Fibroblast of lung (primary cell): ENCODE data around the gene ATRX. TPM values are rescaled to one million over a fixed set of nuclear protein-coding genes. Genes with fewer than 3 reads are reported as not detected.

Source experiments
- DNase-seq, 2 donors: peaks; one replicate each; pipeline versions ENCODE4 v3.0.0 to v3.0.0-alpha.2; 2010; ENCODE audit warnings: low read depth in 2 of 2
- H2AFZ ChIP-seq: 2 replicates; pipeline ENCODE4 v1.5.1; 2012; ENCODE audit warnings: low read length, control low read depth, inconsistent platforms
- H3K27ac ChIP-seq: 2 replicates; pipeline ENCODE4 v1.5.1; 2011; ENCODE audit warnings: low read length, control low read depth; ENCODE audit not compliant: insufficient read depth
- H3K27me3 ChIP-seq: 2 replicates; pipeline ENCODE4 v1.5.1; 2011; ENCODE audit warnings: mild to moderate bottlenecking, low read length; ENCODE audit not compliant: control insufficient read depth, insufficient read depth
- H3K36me3 ChIP-seq: 2 replicates; pipeline ENCODE4 v1.5.1; 2011; ENCODE audit warnings: low read length; ENCODE audit not compliant: control insufficient read depth, insufficient read depth
- H3K4me1 ChIP-seq: 2 replicates; pipeline ENCODE4 v1.5.1; 2011; ENCODE audit warnings: low read length; ENCODE audit not compliant: control insufficient read depth, insufficient read depth; ENCODE audit errors: extremely low read depth
- H3K4me2 ChIP-seq: 2 replicates; pipeline ENCODE4 v1.5.1; 2011; ENCODE audit warnings: low read length, control low read depth; ENCODE audit not compliant: insufficient read depth; ENCODE audit errors: extremely low read depth
- H3K4me3 ChIP-seq, 4 experiments: fragments of 200-600 bp in 1 of 4; sonication (generic) in 1 of 4; replicated peaks in 1 of 4; 2 replicates each; pipeline ENCODE4 v1.5.1; 2011 to 2016; ENCODE audit warnings: low read length in 4 of 4, low read depth in 3 of 4, mild to moderate bottlenecking in 3 of 4, control low read depth in 2 of 4, inconsistent platforms in 1 of 4, mixed read lengths in 1 of 4; ENCODE audit not compliant: insufficient read depth in 1 of 4; ENCODE audit errors: control extremely low read depth in 1 of 4
- H3K79me2 ChIP-seq: 2 replicates; pipeline ENCODE4 v1.5.1; 2012; ENCODE audit warnings: mild to moderate bottlenecking, low read length, inconsistent platforms; ENCODE audit not compliant: control insufficient read depth, insufficient read depth
- H3K9ac ChIP-seq: 2 replicates; pipeline ENCODE4 v1.5.1; 2011; ENCODE audit warnings: mild to moderate bottlenecking, low read length, control low read depth; ENCODE audit not compliant: insufficient read depth
- H3K9me3 ChIP-seq: 2 replicates; pipeline ENCODE4 v1.5.1; 2012; ENCODE audit warnings: low read depth, low read length; ENCODE audit not compliant: control insufficient read depth, insufficient read depth
- H4K20me1 ChIP-seq: 2 replicates; pipeline ENCODE4 v1.5.1; 2011; ENCODE audit warnings: low read length; ENCODE audit not compliant: control insufficient read depth, insufficient read depth; ENCODE audit errors: extremely low read depth
- EZH2 ChIP-seq: IDR thresholded peaks from 2 replicates; pipeline ENCODE4 v1.5.1; 2012; ENCODE audit warnings: low read length, control low read depth, mild to moderate bottlenecking; ENCODE audit errors: missing control alignments
- polyA plus RNA-seq, 2 donors: library from polyadenylated mRNA; depleted of rRNA in 1 of 2; stranded (reverse) in 1 of 2; unstranded in 1 of 2; fragments of >200 nt; gene quantifications; 2 replicates each; pipeline ENCODE4 v1.2.1, GENCODE V29; 2011 to 2012; ENCODE audit warnings: missing spikeins in 1 of 2
- total RNA-seq: library from RNA; depleted of rRNA; stranded (reverse); fragments of >200 nt; gene quantifications from 2 replicates; pipeline ENCODE4 v1.2.1, GENCODE V29; 2014
- TF ChIP-seq, protein P1 (sequence below), 2 donors: IDR thresholded peaks in 1 of 2; conservative IDR thresholded peaks in 1 of 2; 1 replicate in 1 of 2; 2 replicates in 1 of 2; pipeline ENCODE4 v1.5.1; 2011 to 2012; ENCODE audit warnings: low read length in 2 of 2, control low read depth in 1 of 2, inconsistent platforms in 1 of 2, low read depth in 1 of 2, mild to moderate bottlenecking in 1 of 2

Gene ATRX
- total and polyA plus RNA-seq, 2 donors (not counting 1 experiment from before 2014, with no cell fraction given) = 52.6 to 100 TPM

DNA sequence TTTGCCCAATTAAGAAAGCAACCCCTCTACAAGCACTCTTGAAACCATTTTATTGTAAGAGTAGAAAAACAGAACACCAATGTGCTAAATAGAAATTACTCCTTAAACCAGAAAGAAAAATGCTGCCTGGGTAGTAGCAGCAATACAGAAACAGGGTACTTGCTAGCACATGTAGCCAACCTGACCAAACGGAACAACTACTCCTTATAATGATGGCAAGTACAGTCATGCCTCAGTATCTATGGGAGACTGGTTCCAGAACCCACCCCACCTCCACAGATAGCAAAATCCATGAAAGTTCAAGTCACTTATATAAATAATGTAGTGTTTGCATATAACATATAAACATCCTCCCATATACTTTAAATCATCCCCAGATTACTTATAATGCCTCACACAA is 168.8 kb downstream of the ATRX start:
- no peaks in the 10 kb centered on the region for H3K9me3 ChIP-seq
- no peaks in the 10 kb centered on the region for H3K4me1 ChIP-seq
- TF ChIP-seq, protein P1, sequence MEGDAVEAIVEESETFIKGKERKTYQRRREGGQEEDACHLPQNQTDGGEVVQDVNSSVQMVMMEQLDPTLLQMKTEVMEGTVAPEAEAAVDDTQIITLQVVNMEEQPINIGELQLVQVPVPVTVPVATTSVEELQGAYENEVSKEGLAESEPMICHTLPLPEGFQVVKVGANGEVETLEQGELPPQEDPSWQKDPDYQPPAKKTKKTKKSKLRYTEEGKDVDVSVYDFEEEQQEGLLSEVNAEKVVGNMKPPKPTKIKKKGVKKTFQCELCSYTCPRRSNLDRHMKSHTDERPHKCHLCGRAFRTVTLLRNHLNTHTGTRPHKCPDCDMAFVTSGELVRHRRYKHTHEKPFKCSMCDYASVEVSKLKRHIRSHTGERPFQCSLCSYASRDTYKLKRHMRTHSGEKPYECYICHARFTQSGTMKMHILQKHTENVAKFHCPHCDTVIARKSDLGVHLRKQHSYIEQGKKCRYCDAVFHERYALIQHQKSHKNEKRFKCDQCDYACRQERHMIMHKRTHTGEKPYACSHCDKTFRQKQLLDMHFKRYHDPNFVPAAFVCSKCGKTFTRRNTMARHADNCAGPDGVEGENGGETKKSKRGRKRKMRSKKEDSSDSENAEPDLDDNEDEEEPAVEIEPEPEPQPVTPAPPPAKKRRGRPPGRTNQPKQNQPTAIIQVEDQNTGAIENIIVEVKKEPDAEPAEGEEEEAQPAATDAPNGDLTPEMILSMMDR (conservative IDR thresholded peaks at IDR 0.05 in 1 of 2, IDR thresholded peaks at IDR 0.05 in 1 of 2; ENCODE audit: low read depth in 1 of 2, low read length in 2 of 2) = no peak
- TF ChIP-seq EZH2 = no peak
- H3K79me2 ChIP-seq = no peaks in the 10 kb centered on the region
- no peaks in the 10 kb centered on the region for H3K27me3 ChIP-seq
- no peaks in the 10 kb centered on the region for H4K20me1 ChIP-seq
- no peak overlapping the region for H3K4me2 ChIP-seq
- H3K27ac ChIP-seq = no peak overlapping the region
- no peaks in the 10 kb centered on the region for H3K36me3 ChIP-seq
- H3K4me3 ChIP-seq = no peak overlapping the region
- H3K9ac ChIP-seq = no peak overlapping the region
- no peak overlapping the region for H2AFZ ChIP-seq
- DNase-seq = no peak

DNA sequence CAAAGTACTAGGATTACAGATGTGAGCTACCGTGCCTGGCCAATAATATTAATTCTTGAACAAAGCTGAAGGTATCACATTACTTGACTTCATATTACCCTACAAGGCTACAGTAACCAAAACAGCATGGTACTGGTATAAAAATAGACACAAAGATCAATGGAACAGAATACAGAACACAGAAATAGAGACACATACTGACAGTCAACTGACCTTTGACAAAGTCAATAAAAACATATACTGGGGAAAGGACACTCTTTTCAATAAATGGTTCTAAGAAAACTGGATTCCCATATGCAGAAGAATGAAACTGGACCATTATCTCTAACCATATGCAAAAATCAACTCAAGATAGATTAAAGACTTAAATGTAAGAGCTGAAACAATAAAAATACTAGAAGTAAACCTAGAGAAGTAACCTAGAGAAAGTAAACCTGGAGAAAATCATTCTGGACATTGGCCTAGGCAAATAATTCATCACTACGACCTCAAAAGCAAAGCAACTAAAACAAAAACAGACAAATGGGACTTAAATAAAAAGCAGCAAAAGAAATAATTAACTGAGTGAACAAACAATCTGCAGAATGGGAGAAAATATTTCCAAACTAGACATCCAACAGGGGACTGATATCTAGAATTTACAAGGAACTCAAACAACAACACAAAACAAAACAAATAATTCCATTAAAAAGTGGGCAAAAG is 182.2 kb downstream of the ATRX start:
- H3K9ac ChIP-seq = no peak overlapping the region

DNA sequence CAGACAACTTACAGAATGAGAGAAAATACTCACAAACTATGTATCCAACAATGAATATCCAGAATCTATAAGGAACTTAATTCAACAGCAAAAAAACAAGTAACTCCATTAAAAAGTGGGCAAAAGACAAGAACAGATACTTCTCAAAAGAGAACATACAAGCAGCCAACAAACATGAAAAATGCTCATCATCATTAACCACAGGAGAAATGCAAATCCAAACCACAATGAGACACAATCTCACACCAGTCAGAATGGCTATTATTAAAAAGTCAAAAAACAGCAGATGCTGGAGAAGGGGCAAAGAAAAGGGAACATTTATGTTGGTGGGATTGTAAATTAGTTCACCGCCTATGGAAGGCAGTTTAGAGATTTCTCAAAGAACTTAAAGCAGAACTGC is 188.5 kb downstream of the ATRX start:
- Histone ChIP-seq H3K36me3 (no peaks in the 10 kb centered on the region), H4K20me1 (no peaks in the 10 kb centered on the region), H2AFZ (no peak overlapping the region), H3K4me1 (no peaks in the 10 kb centered on the region), H3K9me3 (no peaks in the 10 kb centered on the region), H3K27me3 (no peaks in the 10 kb centered on the region), H3K9ac (no peak overlapping the region), H3K79me2 (no peaks in the 10 kb centered on the region), H3K4me2 (no peak overlapping the region), H3K27ac (no peak overlapping the region), H3K4me3 (no peak overlapping the region)
- peak in 1 of 2 donors; percentile 8 for DNase-seq
- no peak for TF ChIP-seq EZH2
- TF ChIP-seq, protein P1 (conservative IDR thresholded peaks at IDR 0.05 in 1 of 2, IDR thresholded peaks at IDR 0.05 in 1 of 2; ENCODE audit: low read depth in 1 of 2, low read length in 2 of 2) = no peak

More for the DNA sequence above, 182.2 kb downstream of the ATRX start:
- no peaks in the 10 kb centered on the region for H3K36me3 ChIP-seq
- H3K4me3 ChIP-seq = no peak overlapping the region
- no peak overlapping the region for H3K27ac ChIP-seq
- H3K79me2 ChIP-seq = no peaks in the 10 kb centered on the region
- H2AFZ ChIP-seq = no peak overlapping the region
- no peak for DNase-seq
- no peak overlapping the region for H3K4me2 ChIP-seq
- no peaks in the 10 kb centered on the region for H3K9me3 ChIP-seq
- no peaks in the 10 kb centered on the region for H3K4me1 ChIP-seq
- TF ChIP-seq EZH2 = no peak
- TF ChIP-seq, protein P1 (conservative IDR thresholded peaks at IDR 0.05 in 1 of 2, IDR thresholded peaks at IDR 0.05 in 1 of 2; ENCODE audit: low read depth in 1 of 2, low read length in 2 of 2) = no peak
- H4K20me1 ChIP-seq = no peaks in the 10 kb centered on the region
- H3K27me3 ChIP-seq = no peaks in the 10 kb centered on the region
